ENCODE data around the gene PTGES3L. TPM values are rescaled to one million over a fixed set of nuclear protein-coding genes. Genes with fewer than 3 reads are reported as not detected.

Gene PTGES3L
- total and polyA plus RNA-seq, 2 of the 13 experiments (the other 11 are each of a cell fraction or from before 2014, with no cell fraction given) = 1.2 to 2.9 TPM

- TF ChIP-seq ZSCAN20 (CRISPR knock-in tag; IDR thresholded peaks at IDR 0.05; ENCODE audit: borderline replicate concordance) (0 out of 2 replicates have a peak, but pooled peaks have one; percentile 22), TAF15 (IDR thresholded peaks at IDR 0.05; ENCODE audit: low read depth, low read length, poor library complexity, severe bottlenecking) (no peak), ARID5B (CRISPR knock-in tag; IDR thresholded peaks at IDR 0.05) (0 out of 2 replicates have a peak, but pooled peaks have one; percentile 6), ZNF33B (CRISPR knock-in tag; IDR thresholded peaks at IDR 0.05) (no peak), ZNF878 (CRISPR knock-in tag; IDR thresholded peaks at IDR 0.05) (no peak), NFATC3 (CRISPR knock-in tag; IDR thresholded peaks at IDR 0.05) (no peak), USF2 (IDR thresholded peaks at IDR 0.05; ENCODE audit: low read depth, low read length) (no peak), USF2 (CRISPR knock-in tag; IDR thresholded peaks at IDR 0.05; ENCODE audit: borderline replicate concordance) (no peak; the same call in 1 of the 2 replicates), GMEB2 (CRISPR knock-in tag; IDR thresholded peaks at IDR 0.05; ENCODE audit: low read depth) (peak; percentile 29; the same call in 1 of the 2 replicates), YEATS2 (CRISPR knock-in tag; IDR thresholded peaks at IDR 0.05; ENCODE audit: borderline replicate concordance) (peak; percentile 56; the same call in 1 of the 2 replicates), ZBTB7B (CRISPR knock-in tag; IDR thresholded peaks at IDR 0.05) (peak; percentile 82), ARNT (IDR thresholded peaks at IDR 0.05) (no peak), TSC22D2 (CRISPR knock-in tag; IDR thresholded peaks at IDR 0.05; ENCODE audit: borderline replicate concordance) (no peak), U2AF2 (IDR thresholded peaks at IDR 0.05; ENCODE audit: low read depth, low read length) (peak; percentile 99), NR1H2 (CRISPR knock-in tag; IDR thresholded peaks at IDR 0.05; ENCODE audit: borderline replicate concordance, low read depth) (no peak), PLSCR1 (CRISPR knock-in tag; IDR thresholded peaks at IDR 0.05; ENCODE audit: borderline replicate concordance) (no peak), ZFP1 (CRISPR knock-in tag; IDR thresholded peaks at IDR 0.05) (0 out of 2 replicates have a peak, but pooled peaks have one; percentile 7), KDM1A (CRISPR knock-in tag; IDR thresholded peaks at IDR 0.05) (no peak), ZNF329 (CRISPR knock-in tag; IDR thresholded peaks at IDR 0.05; ENCODE audit: low read depth) (no peak), ZNF792 (CRISPR knock-in tag; IDR thresholded peaks at IDR 0.05) (no peak; the same call in none of the 2 replicates)
Observed at GRCh38 chr17:42980274-42980765, 440 bp upstream of the PTGES3L start, which contains the start of gene RUNDC1 (continued).

Measured in HepG2 (cell line).